ENCODE measurements around the gene COPS3.

COPS3 gene

GRCh38 chr17:17221329-17221728, 59.7 kb downstream of the COPS3 start:
- DNase-seq (ENCODE audit: low read depth in 2 of 3, low spot score in 1 of 3) = no peak

- no peak for DNase-seq (ENCODE audit: low read depth in 2 of 3, low spot score in 1 of 3)
These were observed 60.5 kb downstream of the COPS3 start for GRCh38 chr17:17220529-17220928.

- DNase-seq (ENCODE audit: low read depth in 2 of 3, low spot score in 1 of 3) = no peak
These were observed 63.1 kb downstream of the COPS3 start for GRCh38 chr17:17217995-17218394.

- no peak for DNase-seq (ENCODE audit: low read depth in 2 of 3, low spot score in 1 of 3)
These were observed 64.3 kb downstream of the COPS3 start for GRCh38 chr17:17216776-17217175.

- DNase-seq (ENCODE audit: low read depth in 2 of 3, low spot score in 1 of 3) = no peak
These were observed 64.8 kb downstream of the COPS3 start for GRCh38 chr17:17216236-17216635.

- DNase-seq (ENCODE audit: low read depth in 2 of 3, low spot score in 1 of 3) = no peak
These were observed 65.5 kb downstream of the COPS3 start for GRCh38 chr17:17215575-17215974.

- DNase-seq (ENCODE audit: low read depth in 2 of 3, low spot score in 1 of 3) = no peak
These were observed 66.2 kb downstream of the COPS3 start for GRCh38 chr17:17214646-17215436.

- no peak for DNase-seq (ENCODE audit: low read depth in 2 of 3, low spot score in 1 of 3)
These were observed 67.3 kb downstream of the COPS3 start for GRCh38 chr17:17213775-17214174.

- no peak for DNase-seq (ENCODE audit: low read depth in 2 of 3, low spot score in 1 of 3)
These were observed 73.0 kb downstream of the COPS3 start for GRCh38 chr17:17207998-17208397.

- DNase-seq (ENCODE audit: low read depth in 2 of 3, low spot score in 1 of 3) = no peak
These were observed 74.1 kb downstream of the COPS3 start for GRCh38 chr17:17206913-17207335.

GRCh38 chr17:17206124-17206912, 74.7 kb downstream of the COPS3 start, which contains the start of gene PLD6:
Gene PLD6, minus strand, starts transcription at chr17:17206333. Its CDS starts 47 bp downstream, at chr17:17206286.
- peak; percentile 87 to 92 (median 91) for DNase-seq (ENCODE audit: low read depth in 2 of 3, low spot score in 1 of 3)

GRCh38 chr17:17205368-17206123, 75.5 kb downstream of the COPS3 start:
- peak; percentile 48 to 62 (median 50) for DNase-seq (ENCODE audit: low read depth in 2 of 3, low spot score in 1 of 3)

GRCh38 chr17:17204635-17205231, 76.3 kb downstream of the COPS3 start:
- no peak for DNase-seq (ENCODE audit: low read depth in 2 of 3, low spot score in 1 of 3)

GRCh38 chr17:17204041-17204591, 76.9 kb downstream of the COPS3 start:
- DNase-seq (ENCODE audit: low read depth in 2 of 3, low spot score in 1 of 3) = no peak

- no peak for DNase-seq (ENCODE audit: low read depth in 2 of 3, low spot score in 1 of 3)
These were observed 77.8 kb downstream of the COPS3 start for GRCh38 chr17:17203173-17203730.

GRCh38 chr17:17201907-17202306, 79.1 kb downstream of the COPS3 start:
- no peak for DNase-seq (ENCODE audit: low read depth in 2 of 3, low spot score in 1 of 3)

GRCh38 chr17:17201271-17201670, 79.8 kb downstream of the COPS3 start:
- no peak for DNase-seq (ENCODE audit: low read depth in 2 of 3, low spot score in 1 of 3)

GRCh38 chr17:17200831-17201230, 80.2 kb downstream of the COPS3 start:
- DNase-seq (ENCODE audit: low read depth in 2 of 3, low spot score in 1 of 3) = no peak

- no peak for DNase-seq (ENCODE audit: low read depth in 2 of 3, low spot score in 1 of 3)
These were observed 80.7 kb downstream of the COPS3 start for GRCh38 chr17:17200311-17200710.

GRCh38 chr17:17198281-17198680, 82.8 kb downstream of the COPS3 start:
- no peak for DNase-seq (ENCODE audit: low read depth in 2 of 3, low spot score in 1 of 3)

All from stimulated activated CD4-positive, alpha-beta T cell treated with anti-CD3 and anti-CD28 coated beads, Interleukin-12 subunit alpha, Interleukin-12 subunit beta, amount 100 ng/mL, for 48 hours (primary cell).